IPS DF 6.9 (cell line): ENCODE data around the gene PSMD8.
A peak's percentile ranks its signal among the peaks of the same experiment; 100 is the strongest.
"Not testable (repeated sequence)": the region's sequence is repeated elsewhere in the genome, so short reads cannot be mapped to it uniquely, and the experiment has no call there.

Experiments used
- DNase-seq: peaks from one replicate; pipeline ENCODE4 v3.0.0-alpha.2; 2013; ENCODE audit warnings: low read depth, low spot score
- H3K27ac ChIP-seq: one replicate; pipeline ENCODE4 v1.5.1; 2013; ENCODE audit warnings: low read length, control low read depth
- H3K27me3 ChIP-seq: 2 replicates; pipeline ENCODE4 v1.6.1; 2013; ENCODE audit warnings: mild to moderate bottlenecking, low read length; ENCODE audit not compliant: control insufficient read depth, insufficient read depth
- H3K36me3 ChIP-seq: 2 replicates; pipeline ENCODE4 v1.6.1; 2013; ENCODE audit warnings: low read length; ENCODE audit not compliant: control insufficient read depth, insufficient read depth
- H3K4me1 ChIP-seq: 2 replicates; pipeline ENCODE4 v1.6.1; 2013; ENCODE audit warnings: low read length; ENCODE audit not compliant: control insufficient read depth, insufficient read depth
- H3K4me3 ChIP-seq: 2 replicates; pipeline ENCODE4 v1.5.1; 2013; ENCODE audit warnings: mild to moderate bottlenecking, low read length
- H3K9me3 ChIP-seq: 2 replicates; pipeline ENCODE4 v1.6.1; 2013; ENCODE audit warnings: low read length, inconsistent platforms; ENCODE audit not compliant: control insufficient read depth, insufficient read depth
- WGBS: extraction: QIAGEN DNeasy Blood & Tissue Kit; methylation state at CpG from one replicate; pipeline ENCODE4 v1.1.7; 2013; ENCODE audit warnings: mixed read lengths, missing lambda C conversion rate; ENCODE audit not compliant: insufficient read length, insufficient coverage; 5-methylcytosine and 5-hydroxymethylcytosine counted together

Gene PSMD8

GRCh38 chr19:38410407-38410806 lies 36.0 kb downstream of the PSMD8 start:
- no CpG with 5 or more reads among the region's 6 CpGs for WGBS
- not testable (repeated sequence) for H3K4me3 ChIP-seq, H3K36me3 ChIP-seq, H3K27ac ChIP-seq, H3K9me3 ChIP-seq, DNase-seq, H3K27me3 ChIP-seq, H3K4me1 ChIP-seq

DNA sequence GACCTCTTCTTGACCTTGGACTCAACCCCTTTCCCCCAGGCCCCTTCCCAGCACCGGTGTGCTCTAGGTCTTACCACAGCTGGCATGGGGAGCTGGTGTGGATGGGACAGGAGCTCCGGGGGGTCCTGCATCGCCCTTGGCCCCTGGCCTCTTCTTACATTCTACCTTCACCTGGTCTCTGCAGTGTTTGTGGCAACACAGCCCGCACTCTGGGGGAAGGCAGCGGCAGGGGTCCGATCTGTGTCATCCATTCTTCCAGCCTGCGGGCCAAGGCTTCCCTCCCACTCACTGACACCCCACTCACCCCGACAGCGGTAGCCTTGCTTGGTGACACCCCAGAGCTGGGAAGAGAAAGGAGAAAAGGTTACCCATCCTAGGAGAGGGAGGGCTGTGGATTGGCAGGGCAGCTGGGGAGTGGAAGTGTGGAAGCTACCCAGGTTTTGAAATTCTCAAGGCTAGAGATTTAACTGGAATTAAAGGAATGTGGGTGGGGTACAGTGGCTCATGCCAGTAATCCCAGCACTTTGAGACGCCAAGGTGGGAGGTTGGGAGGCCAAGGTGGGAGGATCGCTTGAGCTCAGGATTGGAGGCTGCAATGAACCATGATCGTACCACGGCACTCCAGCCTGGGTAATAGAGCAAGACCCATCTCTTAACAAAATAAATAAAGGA lies 36.8 kb downstream of the PSMD8 start:
- no peak overlapping the region for H3K27ac ChIP-seq
- H3K4me3 ChIP-seq: no peak overlapping the region
- no peak for DNase-seq
- no peaks in the 10 kb centered on the region for H3K9me3 ChIP-seq
- H3K4me1 ChIP-seq: no peaks in the 10 kb centered on the region
- no peaks in the 10 kb centered on the region for H3K27me3 ChIP-seq
- WGBS: no CpG with 5 or more reads among the region's 13 CpGs
- no peaks in the 10 kb centered on the region for H3K36me3 ChIP-seq

- not testable (repeated sequence) for H3K27me3 ChIP-seq, H3K4me1 ChIP-seq, DNase-seq, H3K36me3 ChIP-seq, H3K9me3 ChIP-seq, H3K4me3 ChIP-seq, H3K27ac ChIP-seq
- WGBS: no CpG with 5 or more reads among the region's 5 CpGs
Measured at GRCh38 chr19:38411898-38412297, 37.5 kb downstream of the PSMD8 start.

DNA sequence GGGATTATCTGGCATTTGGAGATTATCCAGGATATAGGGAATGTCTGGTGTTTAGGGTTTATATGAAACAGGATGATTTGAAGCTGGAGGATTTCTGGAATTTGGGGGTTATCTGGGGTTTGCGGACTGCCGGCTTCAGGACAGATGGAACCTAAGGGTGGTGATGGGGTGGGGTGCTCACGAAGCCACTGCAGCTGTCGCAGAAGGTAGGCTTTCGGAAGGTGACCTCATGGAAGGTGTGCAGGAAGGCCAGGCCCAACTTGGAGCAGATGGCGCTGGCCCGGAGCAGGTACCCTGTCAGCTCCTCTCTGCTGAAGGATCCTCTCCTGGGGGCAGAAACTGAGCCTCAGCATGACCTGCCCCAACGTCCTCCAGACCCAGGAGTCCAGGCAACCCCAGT lies 38.1 kb downstream of the PSMD8 start:
- Histone ChIP-seq H3K36me3 (no peaks in the 10 kb centered on the region), H3K4me3 (no peak overlapping the region), H3K27me3 (no peaks in the 10 kb centered on the region), H3K27ac (no peak overlapping the region), H3K4me1 (0 out of 2 replicates have a peak, but pooled peaks cover under 1% of the 10 kb centered on the region), H3K9me3 (no peaks in the 10 kb centered on the region)
- no CpG with 5 or more reads among the region's 8 CpGs for WGBS
- no peak for DNase-seq

DNA sequence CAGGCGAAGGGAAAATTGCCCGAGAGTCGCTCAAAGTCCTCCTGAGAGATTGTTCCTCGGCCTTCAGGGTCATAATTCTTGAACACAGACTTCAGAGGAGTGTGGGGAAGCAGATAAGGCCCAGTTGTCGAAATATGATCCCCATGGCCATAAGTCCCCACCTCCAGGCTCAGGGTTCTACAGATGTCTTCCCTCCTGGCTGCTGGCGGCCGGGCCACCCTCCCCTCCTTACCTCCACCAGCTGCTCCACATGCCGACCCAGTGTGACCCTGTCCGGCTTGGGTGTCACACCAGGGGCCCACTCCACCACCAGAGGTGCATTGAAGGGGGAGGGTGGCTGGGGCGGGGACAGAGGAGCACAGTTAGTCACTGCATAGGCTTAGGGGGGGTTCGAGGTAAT lies 38.6 kb downstream of the PSMD8 start:
- H3K9me3 ChIP-seq: no peaks in the 10 kb centered on the region
- 0 out of 2 replicates have a peak, but pooled peaks cover 1% of the 10 kb centered on the region for H3K4me1 ChIP-seq
- H3K36me3 ChIP-seq: no peaks in the 10 kb centered on the region
- WGBS: no CpG with 5 or more reads among the region's 11 CpGs
- no peak overlapping the region for H3K4me3 ChIP-seq
- no peak overlapping the region for H3K27ac ChIP-seq
- no peak for DNase-seq
- no peaks in the 10 kb centered on the region for H3K27me3 ChIP-seq

DNA sequence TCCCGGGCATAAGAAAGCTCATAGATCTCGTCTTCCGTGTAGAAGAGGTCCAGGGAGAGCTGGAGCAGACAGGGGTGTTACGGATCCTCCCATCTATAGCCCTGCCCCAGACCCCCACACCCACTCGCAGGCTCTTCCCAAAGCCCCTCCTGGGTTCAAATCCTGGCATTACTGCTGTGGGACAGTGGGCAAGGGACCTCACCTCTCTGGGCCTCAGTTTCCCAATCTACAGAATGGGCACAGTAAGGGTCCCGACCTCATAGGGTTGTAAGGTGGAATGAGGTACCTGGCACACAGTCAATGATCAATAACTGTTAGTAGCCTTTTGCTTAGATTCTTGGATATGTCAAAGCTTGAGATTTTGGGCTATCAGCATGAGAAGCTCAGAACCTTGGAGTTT lies 39.0 kb downstream of the PSMD8 start:
- Histone ChIP-seq H3K27ac (no peak overlapping the region), H3K27me3 (no peaks in the 10 kb centered on the region), H3K36me3 (no peaks in the 10 kb centered on the region), H3K9me3 (no peaks in the 10 kb centered on the region), H3K4me3 (no peak overlapping the region), H3K4me1 (peaks cover 2% of the 10 kb centered on the region; the same call in 1 of the 2 replicates)
- DNase-seq: no peak
- WGBS: no CpG with 5 or more reads among the region's 6 CpGs

- H3K9me3 ChIP-seq: no peaks in the 10 kb centered on the region
- no peak overlapping the region for H3K4me3 ChIP-seq
- no peaks in the 10 kb centered on the region for H3K36me3 ChIP-seq
- no peaks in the 10 kb centered on the region for H3K27me3 ChIP-seq
- no peak overlapping the region for H3K27ac ChIP-seq
- DNase-seq: no peak
- 100% methylated on average over 2 of the region's 8 CpGs for WGBS
- peaks cover 3% of the 10 kb centered on the region; the same call in 1 of the 2 replicates for H3K4me1 ChIP-seq
Measured at GRCh38 chr19:38417146-38417543, 42.8 kb downstream of the PSMD8 start.

- Histone ChIP-seq H3K27ac (no peak overlapping the region), H3K4me1 (peaks cover 3% of the 10 kb centered on the region; the same call in 1 of the 2 replicates), H3K4me3 (peak overlapping the region; percentile 62; the same call in 1 of the 2 replicates), H3K36me3 (no peaks in the 10 kb centered on the region), H3K9me3 (no peaks in the 10 kb centered on the region), H3K27me3 (no peaks in the 10 kb centered on the region)
- no CpG with 5 or more reads among the region's 49 CpGs for WGBS
- no peak for DNase-seq
Measured at GRCh38 chr19:38417544-38418506, 43.5 kb downstream of the PSMD8 start.

- Histone ChIP-seq H3K27me3 (no peaks in the 10 kb centered on the region), H3K4me1 (peaks cover 8% of the 10 kb centered on the region), H3K4me3 (no peak overlapping the region; the same call in 1 of the 2 replicates), H3K36me3 (no peaks in the 10 kb centered on the region), H3K27ac (no peak overlapping the region), H3K9me3 (no peaks in the 10 kb centered on the region)
- WGBS: no CpG with 5 or more reads among the region's 9 CpGs
- no peak for DNase-seq
Measured at GRCh38 chr19:38420935-38421334, 46.6 kb downstream of the PSMD8 start.

- no peaks in the 10 kb centered on the region for H3K36me3 ChIP-seq
- H3K9me3 ChIP-seq: no peaks in the 10 kb centered on the region
- no CpG with 5 or more reads among the region's 14 CpGs for WGBS
- peaks cover 8% of the 10 kb centered on the region for H3K4me1 ChIP-seq
- no peaks in the 10 kb centered on the region for H3K27me3 ChIP-seq
- no peak overlapping the region for H3K27ac ChIP-seq
- DNase-seq: no peak
- no peak overlapping the region for H3K4me3 ChIP-seq
Measured at GRCh38 chr19:38421856-38422255, 47.5 kb downstream of the PSMD8 start.
